SIG-M5 (cell line): ENCODE results near the gene TRAF7.
"Not testable (repeated sequence)": the region's sequence is repeated elsewhere in the genome, so short reads cannot be mapped to it uniquely, and the experiment has no call there.

Experiments used
- DNase-seq: peaks from one replicate; lab custom pipeline; 2025; lab: John Stamatoyannopoulos, UW

TRAF7 gene

GRCh38 chr16:2200313-2200712 lies 44.7 kb downstream of the TRAF7 start:
- no peak for DNase-seq

- not testable (repeated sequence) for DNase-seq
Measured at GRCh38 chr16:2203119-2203688, 47.6 kb downstream of the TRAF7 start.

- DNase-seq = no peak
Measured at GRCh38 chr16:2204416-2205103, 49.0 kb downstream of the TRAF7 start.

- DNase-seq = no peak
Measured at GRCh38 chr16:2205104-2205966, 49.8 kb downstream of the TRAF7 start, which contains the start of gene MLST8. Gene MLST8 (plus strand): TSS chr16:2205454. CDS start chr16:2206086, 632 bp downstream.

GRCh38 chr16:2205967-2206313 lies 50.4 kb downstream of the TRAF7 start:
- no peak for DNase-seq

- DNase-seq = no peak
Measured at GRCh38 chr16:2206420-2206779, 50.8 kb downstream of the TRAF7 start.

GRCh38 chr16:2206780-2207433 lies 51.3 kb downstream of the TRAF7 start:
- no peak for DNase-seq

GRCh38 chr16:2207872-2208271 lies 52.3 kb downstream of the TRAF7 start:
- no peak for DNase-seq

GRCh38 chr16:2208308-2208707 lies 52.7 kb downstream of the TRAF7 start:
- no peak for DNase-seq

GRCh38 chr16:2208772-2209171 lies 53.2 kb downstream of the TRAF7 start:
- no peak for DNase-seq

GRCh38 chr16:2209258-2210008 lies 53.9 kb downstream of the TRAF7 start:
- DNase-seq = no peak

- DNase-seq = no peak
Measured at GRCh38 chr16:2210009-2210332, 54.4 kb downstream of the TRAF7 start.

- no peak for DNase-seq
Measured at GRCh38 chr16:2210386-2211365, 55.1 kb downstream of the TRAF7 start, which contains the start of gene BRICD5. Gene BRICD5 (minus strand): TSS chr16:2210863. CDS start chr16:2210833, 30 bp downstream.

- DNase-seq = no peak
Measured at GRCh38 chr16:2211923-2212347, 56.4 kb downstream of the TRAF7 start.

- no peak for DNase-seq
Measured at GRCh38 chr16:2212362-2213324, 57.1 kb downstream of the TRAF7 start.

GRCh38 chr16:2213817-2214718 lies 58.5 kb downstream of the TRAF7 start:
- DNase-seq = no peak

GRCh38 chr16:2214719-2214968 lies 59.1 kb downstream of the TRAF7 start, which contains the start of gene PGP:
Gene PGP (minus strand): TSS chr16:2214840. CDS start chr16:2214777, 63 bp downstream.
- no peak for DNase-seq

- DNase-seq = no peak
Measured at GRCh38 chr16:2216330-2216729, 60.7 kb downstream of the TRAF7 start.
